SK-N-MC (cell line): ENCODE data around the gene TRIP12.
"Not testable (repeated sequence)": the region's sequence is repeated elsewhere in the genome, so short reads cannot be mapped to it uniquely, and the experiment has no call there.

ENCODE experiments used
- DNase-seq: peaks from one replicate; pipeline ENCODE4 v3.0.0-alpha.2; 2011; ENCODE audit warnings: low read depth, low spot score
- H3K27ac ChIP-seq: fragments of 200-600 bp; sonication (generic); 2 replicates; pipeline ENCODE4 v1.5.1; 2016; ENCODE audit warnings: mixed run types
- H3K36me3 ChIP-seq: fragments of 200-600 bp; sonication (generic); 2 replicates; pipeline ENCODE4 v1.6.1; 2017; ENCODE audit warnings: antibody characterized with exemption, low read length, mixed read lengths; ENCODE audit not compliant: insufficient read depth
- H3K4me3 ChIP-seq: fragments of 200-600 bp; sonication (generic); 2 replicates; pipeline ENCODE4 v1.5.1; 2016
- H3K9ac ChIP-seq: fragments of 200-600 bp; sonication (generic); 2 replicates; pipeline ENCODE4 v1.8.0; 2017; ENCODE audit warnings: mixed run types, mixed read lengths; ENCODE audit not compliant: insufficient read length
- H3K9me3 ChIP-seq: fragments of 200-600 bp; sonication (generic); 2 replicates; pipeline ENCODE4 v1.6.1; 2017; ENCODE audit warnings: low read depth, mild to moderate bottlenecking, antibody characterized with exemption, low read length, moderate library complexity, mixed read lengths
- EZH2 ChIP-seq: fragments of 200-600 bp; sonication (generic); IDR thresholded peaks from one replicate; pipeline ENCODE4 v1.6.1; 2017; ENCODE audit warnings: antibody characterized with exemption
- FOXP2 ChIP-seq: optimal IDR thresholded peaks from 2 replicates; pipeline ENCODE3; 2011; ENCODE audit warnings: mild to moderate bottlenecking, moderate library complexity; ENCODE audit not compliant: insufficient read depth; ENCODE audit errors: extremely low read length, control extremely low read depth
- POLR2AphosphoS5 ChIP-seq: IDR thresholded peaks from 2 replicates; pipeline ENCODE4 v1.6.1; 2012; ENCODE audit warnings: mild to moderate bottlenecking, low read depth, low read length, borderline replicate concordance

Gene TRIP12

DNA sequence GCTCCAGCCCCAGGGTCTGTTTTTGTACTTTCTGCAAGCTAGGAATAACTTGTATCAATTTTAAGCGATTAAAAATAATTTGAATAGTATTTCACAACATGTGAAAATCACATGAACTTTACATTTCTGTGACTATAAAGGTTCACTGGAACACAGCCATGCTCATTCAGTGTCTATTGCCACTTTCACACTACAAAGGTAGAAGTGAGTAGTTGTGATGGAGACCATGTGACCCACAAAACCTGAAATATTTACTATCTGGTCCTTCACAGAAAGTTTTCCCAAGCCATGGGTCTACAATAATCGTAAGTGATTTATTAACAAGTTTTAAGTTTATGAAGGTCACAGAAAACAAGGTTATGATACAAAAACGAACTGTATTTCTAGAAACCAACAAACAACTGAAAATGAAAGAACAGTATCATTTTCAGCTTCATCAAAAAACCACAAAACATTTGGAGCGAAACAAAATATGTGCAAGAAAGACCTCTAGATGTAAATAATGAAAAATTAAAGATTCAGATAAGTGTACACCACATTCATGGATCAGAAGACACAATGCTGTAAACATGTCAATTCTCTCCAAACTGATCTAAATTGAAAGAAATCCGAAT is 138.6 kb downstream of the TRIP12 start:
- peaks cover 53% of the 10 kb centered on the region for H3K36me3 ChIP-seq
- H3K9ac ChIP-seq: no peak overlapping the region
- TF ChIP-seq FOXP2: no peak
- no peak for TF ChIP-seq EZH2
- TF ChIP-seq POLR2AphosphoS5: no peak
- H3K4me3 ChIP-seq: no peak overlapping the region
- no peaks in the 10 kb centered on the region for H3K9me3 ChIP-seq
- no peak for DNase-seq
- H3K27ac ChIP-seq: no peak overlapping the region

- H3K4me3 ChIP-seq: no peak overlapping the region
- H3K9ac ChIP-seq: no peak overlapping the region
- TF ChIP-seq FOXP2 (no peak), POLR2AphosphoS5 (no peak), EZH2 (no peak)
- H3K27ac ChIP-seq: no peak overlapping the region
- H3K36me3 ChIP-seq: peaks cover 52% of the 10 kb centered on the region
- DNase-seq: no peak
- no peaks in the 10 kb centered on the region for H3K9me3 ChIP-seq
Observed at GRCh38 chr2:229780856-229781773, 140.7 kb downstream of the TRIP12 start.

DNA sequence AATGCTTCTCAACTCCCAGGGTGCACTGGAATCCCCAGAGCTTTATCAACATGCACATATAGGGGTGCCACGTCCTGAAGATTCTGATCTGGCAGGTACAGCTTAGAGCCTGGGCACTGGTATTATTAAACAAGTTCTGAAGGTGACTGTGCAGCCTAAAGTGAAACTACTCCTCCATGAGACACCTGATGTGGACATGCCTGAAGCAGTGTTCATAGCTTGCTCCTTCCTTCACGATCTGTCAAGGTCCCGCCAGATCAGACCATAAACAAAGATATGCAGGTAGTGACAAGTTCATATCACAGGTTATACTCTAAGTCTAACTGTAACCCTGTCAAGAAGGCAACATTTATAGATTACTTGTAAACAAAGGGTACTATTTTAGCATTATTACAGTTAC is 142.2 kb downstream of the TRIP12 start:
- no peak overlapping the region for H3K27ac ChIP-seq
- TF ChIP-seq POLR2AphosphoS5 (no peak), FOXP2 (no peak), EZH2 (no peak)
- H3K36me3 ChIP-seq: peaks cover 54% of the 10 kb centered on the region

GRCh38 chr2:229777716-229778115 is 144.1 kb downstream of the TRIP12 start:
- Histone ChIP-seq H3K9ac (no peak overlapping the region), H3K36me3 (peaks cover 66% of the 10 kb centered on the region)
- no peak for DNase-seq

More for the DNA sequence above, 142.2 kb downstream of the TRIP12 start:
- H3K4me3 ChIP-seq: no peak overlapping the region
- H3K9me3 ChIP-seq: no peaks in the 10 kb centered on the region
- H3K9ac ChIP-seq: no peak overlapping the region
- no peak for DNase-seq

DNA sequence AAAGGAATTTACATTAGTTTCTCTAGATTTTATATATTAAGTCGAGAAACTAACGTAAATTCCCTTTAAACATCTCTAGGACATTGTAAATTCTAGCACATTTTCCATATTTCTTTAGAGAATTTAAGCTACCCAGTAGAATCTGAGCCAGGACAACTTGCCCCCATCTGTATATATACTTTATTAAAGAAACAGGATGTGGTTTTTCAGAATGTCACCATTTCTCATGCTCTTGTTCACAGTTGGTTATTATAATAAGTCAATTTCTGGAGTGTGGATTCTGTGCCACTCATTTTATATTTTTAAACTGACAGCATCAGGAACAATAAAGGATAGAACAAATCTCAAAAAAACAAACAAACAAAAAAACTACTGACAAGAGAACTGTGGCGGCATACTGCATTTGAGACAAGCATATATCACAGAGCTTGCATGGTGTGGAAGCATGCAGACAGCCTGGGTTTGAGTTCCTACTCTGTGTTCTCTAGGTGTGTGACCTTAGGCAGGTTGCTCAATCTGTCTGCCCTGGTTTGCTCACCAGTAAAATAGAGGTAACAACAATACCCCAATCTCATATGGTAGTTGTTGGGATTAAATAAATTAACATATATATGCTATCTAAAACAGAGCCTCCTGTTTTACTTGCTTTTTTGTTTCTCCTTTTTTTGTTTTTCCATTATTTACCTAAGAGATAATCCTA is 146.0 kb downstream of the TRIP12 start:
- H3K9me3 ChIP-seq: no peaks in the 10 kb centered on the region
- no peak overlapping the region for H3K27ac ChIP-seq
- H3K4me3 ChIP-seq: no peak overlapping the region
- TF ChIP-seq POLR2AphosphoS5 (no peak), FOXP2 (no peak), EZH2 (no peak)
- no peak for DNase-seq
- peaks cover 79% of the 10 kb centered on the region for H3K36me3 ChIP-seq
- no peak overlapping the region for H3K9ac ChIP-seq

More at GRCh38 chr2:229777716-229778115, 144.1 kb downstream of the TRIP12 start:
- TF ChIP-seq FOXP2 (no peak), POLR2AphosphoS5 (no peak), EZH2 (no peak)
- Histone ChIP-seq H3K4me3 (no peak overlapping the region), H3K27ac (no peak overlapping the region), H3K9me3 (no peaks in the 10 kb centered on the region)

- Histone ChIP-seq H3K4me3 (no peak overlapping the region), H3K36me3 (peaks cover 81% of the 10 kb centered on the region), H3K9ac (no peak overlapping the region), H3K27ac (peak overlapping the region; percentile 17; the same call in 1 of the 2 replicates), H3K9me3 (no peaks in the 10 kb centered on the region)
- TF ChIP-seq EZH2: no peak
- TF ChIP-seq FOXP2: no peak
- no peak for TF ChIP-seq POLR2AphosphoS5
- no peak for DNase-seq
Observed at GRCh38 chr2:229774237-229774636, 147.6 kb downstream of the TRIP12 start.

- Histone ChIP-seq H3K36me3 (peaks cover 79% of the 10 kb centered on the region), H3K9me3 (no peaks in the 10 kb centered on the region), H3K9ac (no peak overlapping the region), H3K27ac (no peak overlapping the region), H3K4me3 (no peak overlapping the region)
- DNase-seq: no peak
- TF ChIP-seq EZH2 (no peak), POLR2AphosphoS5 (no peak), FOXP2 (no peak)
Observed at GRCh38 chr2:229768235-229768634, 153.6 kb downstream of the TRIP12 start.

DNA sequence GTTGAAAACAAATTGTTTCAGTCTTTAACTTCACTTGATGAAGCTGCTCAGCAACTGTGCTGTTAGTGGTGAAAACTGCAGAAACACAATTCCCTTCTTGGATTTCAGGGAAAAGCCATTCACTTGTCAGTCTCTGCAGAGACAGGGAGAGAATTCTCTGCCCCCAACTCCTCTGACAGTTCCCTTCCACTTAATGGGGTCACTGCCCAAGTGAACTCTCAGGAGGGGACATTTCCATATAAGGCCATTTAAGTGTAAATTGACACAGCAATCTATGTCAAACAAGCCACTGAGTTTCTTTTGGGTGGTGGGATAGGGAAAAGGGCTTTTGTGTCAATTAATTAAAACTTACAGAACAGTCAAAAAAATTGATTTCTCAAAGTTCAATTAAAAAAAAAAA is 156.1 kb downstream of the TRIP12 start:
- no peaks in the 10 kb centered on the region for H3K9me3 ChIP-seq
- TF ChIP-seq POLR2AphosphoS5 (no peak), EZH2 (no peak), FOXP2 (no peak)
- peaks cover 59% of the 10 kb centered on the region for H3K36me3 ChIP-seq
- no peak overlapping the region for H3K4me3 ChIP-seq
- H3K9ac ChIP-seq: no peak overlapping the region
- no peak overlapping the region for H3K27ac ChIP-seq
- DNase-seq: no peak

- Histone ChIP-seq H3K27ac (no peak overlapping the region), H3K36me3 (peaks cover 24% of the 10 kb centered on the region), H3K4me3 (no peak overlapping the region), H3K9ac (no peak overlapping the region), H3K9me3 (no peaks in the 10 kb centered on the region)
- TF ChIP-seq POLR2AphosphoS5: no peak
- TF ChIP-seq FOXP2: no peak
- TF ChIP-seq EZH2: no peak
- DNase-seq: no peak
Observed at GRCh38 chr2:229761663-229762062, 160.1 kb downstream of the TRIP12 start.

- H3K9me3 ChIP-seq, H3K9ac ChIP-seq, H3K4me3 ChIP-seq, DNase-seq, H3K36me3 ChIP-seq, H3K27ac ChIP-seq: not testable (repeated sequence)
Observed at GRCh38 chr2:229757462-229757861, 164.3 kb downstream of the TRIP12 start.
